Tibial artery (tissue), 4 donors: ENCODE measurements around the gene TMEM88.
A peak's percentile ranks its signal among the peaks of the same experiment; 100 is the strongest.

Experiments used
- DNase-seq, 2 donors: peaks; one replicate each; pipeline ENCODE4 v3.0.0-alpha.2; 2019
- H3K27ac ChIP-seq, 2 donors: fragments of 200-600 bp; sonication (generic) in 1 of 2; 1 replicate in 1 of 2; 2 replicates in 1 of 2; pipeline ENCODE4 v1.5.1; 2018 to 2019; ENCODE audit warnings: mild to moderate bottlenecking in 1 of 2
- H3K27me3 ChIP-seq, 2 donors: fragments of 200-600 bp; sonication (generic) in 1 of 2; one replicate each; pipeline versions ENCODE4 v1.5.1 to v1.6.0; 2016 to 2019
- H3K36me3 ChIP-seq, 3 donors: fragments of 200-600 bp; sonication (generic) in 2 of 3; one replicate each; pipeline ENCODE4 v1.5.1; 2016 to 2019; ENCODE audit warnings: mild to moderate bottlenecking in 2 of 3
- H3K4me1 ChIP-seq, 4 donors: fragments of 200-600 bp; sonication (generic) in 2 of 4; 1 replicate in 3 of 4; 2 replicates in 1 of 4; pipeline ENCODE4 v1.5.1; 2016 to 2019
- H3K4me3 ChIP-seq, 2 donors: fragments of 200-600 bp; sonication (generic) in 1 of 2; 1 replicate in 1 of 2; 2 replicates in 1 of 2; pipeline ENCODE4 v1.5.1; 2018 to 2019; ENCODE audit warnings: mild to moderate bottlenecking in 2 of 2
- H3K9me3 ChIP-seq, 3 donors: fragments of 200-600 bp; sonication (generic) in 1 of 3; one replicate each; pipeline ENCODE4 v1.5.1; 2016 to 2019
- CTCF ChIP-seq, 2 experiments: fragments of 200-600 bp in 1 of 2; fragments of 450-650 bp in 1 of 2; IDR thresholded peaks; one replicate each; pipeline ENCODE4 v1.5.1; 2017 to 2019; ENCODE audit warnings: antibody characterized with exemption in 2 of 2, mild to moderate bottlenecking in 1 of 2, moderate library complexity in 1 of 2
- intact Hi-C: fragments of 100-400 bp; cut with DNase I; formaldehyde crosslinking; loops from one replicate; pipeline ENCODE4 v1.15.0; 2023; ENCODE audit warnings: low total_unique reads

TMEM88 gene

GRCh38 chr17:7887038-7887481, 32.2 kb downstream of the TMEM88 start:
- DNase-seq, result no peak
- intact Hi-C loops, result no loop called here
- peaks cover 0 to 18% of the 10 kb centered on the region in 2 donors for H3K27me3 ChIP-seq
- no peak for TF ChIP-seq CTCF (IDR thresholded peaks at IDR 0.05)
- H3K9me3 ChIP-seq, result no peaks in the 10 kb centered on the region
- H3K27ac ChIP-seq, result peak overlapping the region; percentile 80 to 82
- peaks cover 0 to 14% (median 11%) of the 10 kb centered on the region in 3 donors for H3K36me3 ChIP-seq
- peak overlapping the region; percentile 62 to 66 for H3K4me3 ChIP-seq
- peaks cover 15 to 48% (median 43%) of the 10 kb centered on the region in 4 donors for H3K4me1 ChIP-seq

- peaks cover 15 to 48% (median 43%) of the 10 kb centered on the region in 4 donors for H3K4me1 ChIP-seq
- DNase-seq, result peak; percentile 93 to 96
- peak overlapping the region; percentile 80 to 82 for H3K27ac ChIP-seq
- intact Hi-C loops, result no loop called here
- H3K4me3 ChIP-seq, result peak overlapping the region; percentile 62 to 66
- H3K36me3 ChIP-seq, result peaks cover 0 to 16% (median 11%) of the 10 kb centered on the region in 3 donors
- no peaks in the 10 kb centered on the region for H3K9me3 ChIP-seq
- TF ChIP-seq CTCF (IDR thresholded peaks at IDR 0.05), result no peak
- H3K27me3 ChIP-seq, result peaks cover 0 to 14% of the 10 kb centered on the region in 2 donors
These were observed 32.8 kb downstream of the TMEM88 start for GRCh38 chr17:7887482-7888183.

DNA sequence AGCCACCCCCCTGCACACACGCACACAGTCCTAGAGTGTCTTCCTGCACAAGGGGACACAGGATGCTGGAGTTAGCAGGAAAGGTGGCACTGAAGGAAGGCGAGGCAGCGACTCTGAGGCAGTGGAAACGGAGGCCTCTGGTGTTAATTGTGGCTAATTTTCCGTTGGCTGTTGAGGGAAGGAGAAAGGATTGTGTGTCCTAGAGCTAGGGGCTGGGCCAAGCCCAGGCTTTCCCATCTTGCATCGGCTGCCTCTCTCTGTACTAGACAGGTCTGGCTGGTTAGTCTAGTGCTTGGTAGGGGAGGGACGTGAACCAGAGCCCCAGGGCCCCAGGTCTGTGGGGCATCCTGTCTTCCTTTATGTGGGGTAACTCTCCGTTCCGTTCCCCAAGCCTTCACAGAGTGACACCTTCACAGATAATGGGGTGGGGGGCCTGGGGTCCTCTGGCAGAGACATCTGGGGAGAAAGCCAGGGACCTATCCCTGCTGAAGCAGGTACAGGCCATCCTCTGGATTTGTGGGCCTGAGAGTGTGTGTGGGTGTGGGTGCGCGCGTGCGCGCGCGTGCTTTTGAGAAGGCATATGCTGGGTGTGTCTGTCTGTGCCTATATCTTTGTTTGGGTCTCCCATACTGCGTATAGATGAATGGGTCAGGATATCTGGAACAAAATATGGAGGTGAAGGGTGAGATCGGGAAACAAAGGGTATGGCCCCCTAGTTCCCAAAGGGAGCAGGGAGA, 33.5 kb downstream of the TMEM88 start, which contains the start of gene CHD3:
Gene CHD3 (plus strand): TSS at position 606 of the 737 bp plus-strand sequence. CDS start 212 bp downstream, outside the sequence.
- H3K36me3 ChIP-seq, result peaks cover 0 to 18% (median 14%) of the 10 kb centered on the region in 3 donors
- no peaks in the 10 kb centered on the region for H3K9me3 ChIP-seq
- H3K27ac ChIP-seq, result peak within 1 kb of the TSS; percentile 80 to 82
- peaks cover 15 to 48% (median 43%) of the 10 kb centered on the region in 4 donors for H3K4me1 ChIP-seq
- H3K4me3 ChIP-seq, result peak within 1 kb of the TSS; percentile 62 to 66
- no peak for DNase-seq
- intact Hi-C loops, result no loop called here
- peaks cover 0 to 10% of the 10 kb centered on the region in 2 donors for H3K27me3 ChIP-seq
- TF ChIP-seq CTCF (IDR thresholded peaks at IDR 0.05), result no peak

DNA sequence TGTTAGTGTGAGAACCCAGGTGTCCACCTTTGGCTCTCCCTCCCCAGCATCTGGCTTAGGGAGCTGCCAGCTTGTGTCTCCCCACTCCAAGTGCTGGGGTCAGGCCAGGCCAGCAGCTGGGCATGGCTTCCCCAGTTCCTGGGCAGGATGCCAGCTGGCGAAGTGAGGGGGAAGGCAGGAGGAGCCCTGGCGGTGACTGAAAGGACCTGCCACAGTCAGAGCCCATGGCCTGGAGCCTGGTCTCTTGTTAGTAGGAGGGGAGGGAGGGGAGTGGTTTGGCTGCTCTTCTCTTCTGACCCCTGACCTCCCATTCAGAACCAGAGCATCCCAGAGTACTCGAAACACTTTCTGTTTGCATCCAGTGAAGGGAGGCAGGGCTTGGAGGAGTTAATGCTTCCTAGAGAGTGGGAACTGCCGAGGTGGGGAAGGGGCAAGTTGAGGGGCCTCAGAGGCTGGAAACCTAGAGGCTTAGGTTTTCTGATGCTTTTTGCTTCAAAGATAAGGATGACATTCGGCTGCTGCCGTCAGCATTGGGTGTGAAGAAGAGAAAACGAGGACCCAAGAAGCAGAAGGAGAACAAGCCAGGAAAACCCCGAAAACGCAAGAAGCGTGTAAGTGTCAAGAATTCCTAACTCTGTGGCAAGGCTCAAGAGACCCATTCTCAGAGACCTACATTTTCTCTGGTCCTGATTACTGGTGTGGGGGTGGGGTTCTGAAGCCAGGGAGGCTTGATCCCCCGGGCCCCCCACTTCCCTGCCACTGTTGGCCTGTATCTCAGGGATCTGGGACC, 34.5 kb downstream of the TMEM88 start:
- intact Hi-C loops, result no loop called here

More for the DNA sequence above, 34.5 kb downstream of the TMEM88 start:
- Histone ChIP-seq H3K4me1 (peaks cover 15 to 48% (median 43%) of the 10 kb centered on the region in 4 donors), H3K9me3 (no peaks in the 10 kb centered on the region), H3K27ac (peak overlapping the region; percentile 80 to 82), H3K36me3 (peaks cover 3 to 28% (median 24%) of the 10 kb centered on the region in 3 donors), H3K27me3 (peaks cover 0 to 8% of the 10 kb centered on the region in 2 donors), H3K4me3 (no peak overlapping the region)
- peak; percentile 97 to 99 for DNase-seq
- TF ChIP-seq CTCF (IDR thresholded peaks at IDR 0.05), result peak; percentile 51 to 55
